Uterus (tissue), 4 donors: ENCODE results near the gene FAM174C. TPM values are rescaled to one million over a fixed set of nuclear protein-coding genes. Genes with fewer than 3 reads are reported as not detected.

Source experiments
- DNase-seq, 2 donors: peaks; one replicate each; pipeline ENCODE4 v3.0.0-alpha.2; 2019 to 2020
- H3K27ac ChIP-seq, 2 donors: fragments of 200-600 bp; sonication (generic); 1 replicate in 1 of 2; 2 replicates in 1 of 2; pipeline ENCODE4 v1.5.1; 2016 to 2018
- H3K27me3 ChIP-seq, 2 donors: fragments of 200-600 bp; sonication (generic); one replicate each; pipeline ENCODE4 v1.5.1; 2018 to 2019; ENCODE audit warnings: control low read depth in 1 of 2
- H3K36me3 ChIP-seq, 2 donors: fragments of 200-600 bp; sonication (generic); one replicate each; pipeline ENCODE4 v1.5.1; 2019; ENCODE audit warnings: control low read depth in 1 of 2
- H3K4me1 ChIP-seq, 2 donors: fragments of 200-600 bp; sonication (generic); one replicate each; pipeline ENCODE4 v1.5.1; 2018 to 2019; ENCODE audit warnings: control low read depth in 1 of 2
- H3K4me3 ChIP-seq, 2 donors: fragments of 200-600 bp; sonication (generic); 1 replicate in 1 of 2; 2 replicates in 1 of 2; pipeline ENCODE4 v1.5.1; 2018 to 2019; ENCODE audit warnings: mild to moderate bottlenecking in 1 of 2
- H3K9me3 ChIP-seq, 2 donors: fragments of 200-600 bp; sonication (generic); one replicate each; pipeline ENCODE4 v1.5.1; 2019; ENCODE audit warnings: control low read depth in 1 of 2
- CTCF ChIP-seq, 4 experiments: fragments of 200-600 bp in 2 of 4; fragments of 450-650 bp in 2 of 4; sonication (generic) in 2 of 4; IDR thresholded peaks; one replicate each; pipeline ENCODE4 v1.5.1; 2016 to 2019; ENCODE audit warnings: antibody characterized with exemption in 4 of 4, mild to moderate bottlenecking in 2 of 4, moderate library complexity in 1 of 4
- POLR2A ChIP-seq, 2 donors: fragments of 450-650 bp; IDR thresholded peaks; one replicate each; pipeline ENCODE4 v1.6.1; 2016; ENCODE audit warnings: antibody characterized with exemption in 2 of 2, mild to moderate bottlenecking in 1 of 2, moderate library complexity in 1 of 2
- intact Hi-C: fragments of 100-400 bp; cut with DNase I; formaldehyde crosslinking; loops from one replicate; pipeline ENCODE4 v1.15.1; 2023; ENCODE audit warnings: low total_unique reads
- total RNA-seq, 4 donors: library from RNA; depleted of rRNA in 3 of 4; stranded (reverse); fragments of >200 nt in 3 of 4; gene quantifications; one replicate each; pipeline versions ENCODE4 v1.1.0 to v1.2.4, GENCODE V29; 2014 to 2023
- donor health status: DM: yes; HTN: yes; CAD: no.

Gene FAM174C
- total RNA-seq, 4 donors from 2014 or later = 2.1 to 24.3 (median 7.1) TPM

DNA sequence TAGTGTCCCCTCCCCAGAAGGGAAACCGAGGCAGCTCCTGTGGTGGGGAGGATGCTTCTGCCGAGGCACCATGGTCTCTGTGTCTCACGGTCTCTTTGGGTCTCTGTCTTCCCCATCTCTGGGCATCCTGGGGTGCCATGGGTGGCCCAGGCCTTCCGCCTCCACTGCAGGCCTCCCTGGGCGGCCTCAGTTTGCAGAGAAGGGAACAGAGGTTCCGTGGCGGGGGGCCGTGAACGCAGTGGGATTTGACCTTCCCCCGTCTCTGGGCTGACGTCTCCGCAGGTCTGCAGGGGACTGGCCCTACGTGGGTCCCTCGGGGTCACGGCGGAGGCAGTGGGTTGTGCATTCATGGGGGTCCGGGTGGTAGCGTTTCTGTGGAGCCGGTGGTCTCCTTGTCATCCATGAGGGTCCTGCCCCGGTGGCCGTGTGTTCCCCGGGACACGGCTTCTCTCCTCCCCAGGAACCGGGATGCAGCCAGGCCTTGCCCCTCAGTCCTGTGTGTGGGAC, 14.9 kb downstream of the FAM174C start:
- Histone ChIP-seq H3K4me3 (no peak overlapping the region), H3K27me3 (peaks cover 23 to 28% of the 10 kb centered on the region in 2 donors), H3K27ac (no peak overlapping the region), H3K9me3 (no peaks in the 10 kb centered on the region), H3K36me3 (no peaks in the 10 kb centered on the region), H3K4me1 (peaks cover 0 to 7% of the 10 kb centered on the region in 2 donors)
- intact Hi-C loops = no loop called here
- TF ChIP-seq CTCF (IDR thresholded peaks at IDR 0.05) (no peak), POLR2A (IDR thresholded peaks at IDR 0.05) (no peak)
- DNase-seq = no peak

GRCh38 chr19:1290703-1291651, 15.6 kb downstream of the FAM174C start:
- Histone ChIP-seq H3K4me3 (no peak overlapping the region), H3K27me3 (peaks cover 20 to 32% of the 10 kb centered on the region in 2 donors), H3K27ac (no peak overlapping the region), H3K36me3 (no peaks in the 10 kb centered on the region), H3K4me1 (peaks cover 0 to 12% of the 10 kb centered on the region in 2 donors), H3K9me3 (no peaks in the 10 kb centered on the region)
- no peak for DNase-seq
- intact Hi-C loops = no loop called here
- TF ChIP-seq CTCF (IDR thresholded peaks at IDR 0.05) (no peak), POLR2A (IDR thresholded peaks at IDR 0.05) (no peak)

GRCh38 chr19:1291761-1292418, 16.6 kb downstream of the FAM174C start:
- intact Hi-C loops = no loop called here
- no peak overlapping the region for H3K4me3 ChIP-seq
- H3K36me3 ChIP-seq = no peaks in the 10 kb centered on the region
- no peak for DNase-seq
- H3K4me1 ChIP-seq = peaks cover 0 to 8% of the 10 kb centered on the region in 2 donors
- no peak overlapping the region for H3K27ac ChIP-seq
- peaks cover 16 to 26% of the 10 kb centered on the region in 2 donors for H3K27me3 ChIP-seq
- no peak for TF ChIP-seq CTCF (IDR thresholded peaks at IDR 0.05)
- TF ChIP-seq POLR2A (IDR thresholded peaks at IDR 0.05) = no peak
- no peaks in the 10 kb centered on the region for H3K9me3 ChIP-seq

DNA sequence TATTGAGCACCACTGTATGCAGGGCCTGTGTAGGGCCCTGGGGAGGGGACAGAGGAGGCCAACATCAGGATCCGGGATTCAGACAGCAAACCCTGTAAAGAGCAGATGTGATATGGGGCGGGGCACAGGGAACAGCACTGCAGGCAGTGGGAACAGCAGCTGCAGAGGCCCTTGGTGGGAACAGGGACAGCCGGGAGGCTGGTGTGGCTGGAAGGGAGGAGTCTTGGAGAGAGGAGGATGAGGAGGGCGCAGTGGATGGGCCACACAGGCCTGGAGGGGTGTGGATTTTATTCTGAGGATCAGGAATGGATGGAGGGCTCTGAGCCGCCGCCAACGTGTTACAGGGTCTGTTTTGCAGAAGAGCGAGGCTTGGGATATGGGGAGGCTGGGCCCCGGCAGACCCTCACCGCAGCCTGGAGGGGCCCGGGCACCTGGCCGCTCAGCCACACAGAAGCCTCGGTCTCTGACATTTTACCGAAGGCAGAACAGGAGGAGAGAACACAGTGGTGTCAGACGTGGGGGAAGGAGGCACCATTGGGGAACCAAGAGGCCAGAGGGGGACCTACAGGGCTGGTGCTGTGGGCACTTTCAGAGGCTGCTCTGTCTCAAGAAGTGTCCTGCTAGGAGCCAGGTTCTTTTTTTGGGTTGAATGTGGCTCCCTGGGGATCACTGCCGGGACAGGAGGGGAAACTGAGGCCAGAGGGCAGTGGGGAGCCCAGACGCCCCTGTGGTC, 17.3 kb downstream of the FAM174C start:
- Histone ChIP-seq H3K4me1 (peaks cover 0 to 8% of the 10 kb centered on the region in 2 donors), H3K9me3 (no peaks in the 10 kb centered on the region), H3K36me3 (no peaks in the 10 kb centered on the region), H3K4me3 (no peak overlapping the region), H3K27ac (no peak overlapping the region), H3K27me3 (peaks cover 12 to 19% of the 10 kb centered on the region in 2 donors)
- TF ChIP-seq POLR2A (IDR thresholded peaks at IDR 0.05) = no peak
- no peak for TF ChIP-seq CTCF (IDR thresholded peaks at IDR 0.05)
- intact Hi-C loops = no loop called here
- no peak for DNase-seq
